H1 (cell line): Measurements from ENCODE around the gene SCARB2. TPM values are rescaled to one million over a fixed set of nuclear protein-coding genes. Genes with fewer than 3 reads are reported as not detected.

Experiments
- CTCF ChIA-PET: fragments of 300-600 bp; sonication (Branson Sonifier 250); formaldehyde crosslinking; loops from one replicate; lab custom pipeline; 2021; ENCODE audit not compliant: partially characterized antibody; lab: Charles Lee
- POLR2A ChIA-PET: fragments of 300-600 bp; sonication (Branson Sonifier 250); formaldehyde crosslinking; loops from one replicate; lab custom pipeline; 2021; ENCODE audit warnings: inconsistent platforms; ENCODE audit not compliant: partially characterized antibody; lab: Charles Lee
- DNase-seq, 2 experiments: peaks; one replicate each; pipeline versions ENCODE4 v3.0.0 to v3.0.0-alpha.2; 2010 to 2022; ENCODE audit warnings: low spot score in 2 of 2, low read depth in 1 of 2, mixed read lengths in 1 of 2
- FAIRE-seq: peaks from 2 replicates; lab custom pipeline; 2011; peaks lifted over from hg19 to GRCh38; lab: Jason Lieb, UNC
- H2AFZ ChIP-seq: 2 replicates; pipeline ENCODE4 v1.8.1; 2012; ENCODE audit warnings: low read length, inconsistent platforms
- H2AK5ac ChIP-seq: 2 replicates; pipeline ENCODE4 v1.6.1; 2013; ENCODE audit warnings: low read depth, low read length
- H2BK120ac ChIP-seq: replicated peaks from 2 replicates; pipeline ENCODE3; 2013; ENCODE audit warnings: low read depth, low read length, inconsistent platforms
- H2BK12ac ChIP-seq: 2 replicates; pipeline ENCODE4 v1.6.1; 2013; ENCODE audit warnings: low read depth, low read length
- H2BK15ac ChIP-seq: 2 replicates; pipeline ENCODE4 v1.6.1; 2013; ENCODE audit warnings: low read length
- H2BK20ac ChIP-seq: 2 replicates; pipeline ENCODE4 v1.6.1; 2013; ENCODE audit warnings: low read length
- H2BK5ac ChIP-seq: 2 replicates; pipeline ENCODE4 v1.6.1; 2013; ENCODE audit warnings: low read depth, low read length
- H3K14ac ChIP-seq: 2 replicates; pipeline ENCODE4 v1.6.1; 2013; ENCODE audit warnings: inconsistent platforms; ENCODE audit not compliant: insufficient read length
- H3K18ac ChIP-seq: 2 replicates; pipeline ENCODE4 v1.6.1; 2013; ENCODE audit warnings: low read length; ENCODE audit errors: extremely low read depth
- H3K23ac ChIP-seq: 2 replicates; pipeline ENCODE4 v1.6.1; 2013; ENCODE audit warnings: inconsistent platforms; ENCODE audit not compliant: insufficient read length
- H3K23me2 ChIP-seq: 2 replicates; pipeline ENCODE4 v1.6.1; 2013; ENCODE audit warnings: low read depth, low read length
- H3K27ac ChIP-seq: 2 replicates; pipeline ENCODE4 v1.6.1; 2011; ENCODE audit warnings: low read depth, low read length, inconsistent platforms
- H3K27me3 ChIP-seq, 4 experiments: replicated peaks in 1 of 4; 1 replicate in 1 of 4; 2 replicates in 3 of 4; pipeline versions ENCODE4 v1.6.1 to v1.8.1; 2011 to 2013; ENCODE audit warnings: low read length in 3 of 4, mild to moderate bottlenecking in 3 of 4, inconsistent platforms in 2 of 4, mixed read lengths in 2 of 4, moderate library complexity in 1 of 4; ENCODE audit not compliant: control insufficient read depth in 3 of 4, insufficient read depth in 3 of 4; ENCODE audit errors: extremely low read depth in 1 of 4
- H3K36me3 ChIP-seq, 4 experiments: 2 replicates each; pipeline versions ENCODE4 v1.6.1 to v1.8.1; 2011 to 2013; ENCODE audit warnings: mild to moderate bottlenecking in 4 of 4, low read length in 3 of 4, moderate library complexity in 2 of 4, control low read depth in 1 of 4, inconsistent platforms in 1 of 4; ENCODE audit not compliant: insufficient read depth in 4 of 4, control insufficient read depth in 2 of 4
- H3K4ac ChIP-seq: replicated peaks from 2 replicates; pipeline ENCODE3; 2013; ENCODE audit warnings: low read length, low read depth, mixed read lengths, inconsistent platforms; ENCODE audit not compliant: insufficient read length
- H3K4me1 ChIP-seq, 4 experiments: replicated peaks in 1 of 4; 1 replicate in 1 of 4; 2 replicates in 3 of 4; pipeline versions ENCODE4 v1.6.1 to v1.8.1; 2011 to 2013; ENCODE audit warnings: low read length in 3 of 4, inconsistent platforms in 2 of 4, mixed read lengths in 1 of 4; ENCODE audit not compliant: insufficient read depth in 4 of 4, control insufficient read depth in 3 of 4
- H3K4me2 ChIP-seq, 2 experiments: 2 replicates each; pipeline versions ENCODE4 v1.6.1 to v1.8.1; 2011 to 2013; ENCODE audit warnings: low read depth in 2 of 2, low read length in 2 of 2, control low read depth in 1 of 2, inconsistent platforms in 1 of 2, mild to moderate bottlenecking in 1 of 2; ENCODE audit not compliant: insufficient read depth in 1 of 2
- H3K4me3 ChIP-seq, 4 experiments: fragments of 200-600, 300-600 bp in 1 of 4; sonication (generic), shearing (Covaris generic), sonication (Bioruptor Twin) in 1 of 4; 2 replicates each; pipeline versions ENCODE4 v1.5.1 to v1.8.1; 2011 to 2016; ENCODE audit warnings: low read length in 4 of 4, low read depth in 3 of 4, control low read depth in 2 of 4, inconsistent platforms in 2 of 4, mild to moderate bottlenecking in 2 of 4, mixed read lengths in 1 of 4, moderate library complexity in 1 of 4; ENCODE audit not compliant: insufficient read depth in 2 of 4; ENCODE audit errors: extremely low read depth in 1 of 4
- H3K56ac ChIP-seq: replicated peaks from 2 replicates; pipeline ENCODE3; 2013; ENCODE audit warnings: low read depth, mild to moderate bottlenecking, mixed read lengths, low read length, inconsistent platforms; ENCODE audit not compliant: insufficient read length
- H3K79me1 ChIP-seq: 2 replicates; pipeline ENCODE4 v1.6.1; 2013; ENCODE audit warnings: low read depth, low read length, control low read depth
- H3K79me2 ChIP-seq, 2 experiments: 2 replicates each; pipeline versions ENCODE4 v1.6.1 to v1.8.1; 2012 to 2013; ENCODE audit warnings: low read length in 2 of 2, mild to moderate bottlenecking in 2 of 2, inconsistent platforms in 1 of 2; ENCODE audit not compliant: insufficient read depth in 2 of 2, control insufficient read depth in 1 of 2
- H3K9ac ChIP-seq, 4 experiments: replicated peaks in 1 of 4; 1 replicate in 1 of 4; 2 replicates in 3 of 4; pipeline versions ENCODE4 v1.6.1 to v1.8.1; 2011 to 2013; ENCODE audit warnings: low read depth in 3 of 4, low read length in 3 of 4, control low read depth in 2 of 4, mild to moderate bottlenecking in 2 of 4, moderate library complexity in 2 of 4, inconsistent platforms in 1 of 4; ENCODE audit errors: extremely low read depth in 1 of 4
- H3K9me3 ChIP-seq, 2 experiments: 2 replicates each; pipeline versions ENCODE4 v1.6.1 to v1.8.1; 2012 to 2013; ENCODE audit warnings: mild to moderate bottlenecking in 2 of 2, moderate library complexity in 2 of 2, control low read depth in 1 of 2, inconsistent platforms in 1 of 2, low read depth in 1 of 2, low read length in 1 of 2, mixed read lengths in 1 of 2; ENCODE audit not compliant: insufficient read depth in 2 of 2
- H4K20me1 ChIP-seq, 2 experiments: replicated peaks in 1 of 2; 2 replicates each; pipeline versions ENCODE3 to v1.8.1; 2011 to 2013; ENCODE audit warnings: inconsistent platforms in 2 of 2, low read length in 2 of 2, mild to moderate bottlenecking in 1 of 2; ENCODE audit not compliant: insufficient read depth in 2 of 2, control insufficient read depth in 1 of 2
- H4K5ac ChIP-seq: 2 replicates; pipeline ENCODE4 v1.6.1; 2013; ENCODE audit warnings: low read length, low read depth, mixed read lengths, inconsistent platforms; ENCODE audit not compliant: insufficient read length
- H4K8ac ChIP-seq: 2 replicates; pipeline ENCODE4 v1.8.0; 2013; ENCODE audit warnings: mild to moderate bottlenecking, moderate library complexity, low read length, inconsistent platforms; ENCODE audit not compliant: insufficient read depth; ENCODE audit errors: extremely low read depth
- H4K91ac ChIP-seq: replicated peaks from 2 replicates; pipeline ENCODE3; 2013; ENCODE audit warnings: low read length, mixed read lengths, inconsistent platforms; ENCODE audit not compliant: insufficient read length
- BRCA1 ChIP-seq: IDR thresholded peaks from 2 replicates; pipeline ENCODE4 v1.6.1; 2012; ENCODE audit warnings: low read depth, low read length, improper control_type of control experiment
- GTF2F1 ChIP-seq: IDR thresholded peaks from 2 replicates; pipeline ENCODE4 v1.6.1; 2012; ENCODE audit warnings: low read depth, low read length, improper control_type of control experiment, borderline replicate concordance
- SP2 ChIP-seq: IDR thresholded peaks from 2 replicates; pipeline ENCODE4 v1.6.1; 2012; ENCODE audit warnings: mild to moderate bottlenecking, low read length, inconsistent platforms
- SUZ12 ChIP-seq: fragments of 200-600 bp; sonication (generic); IDR thresholded peaks from 2 replicates; pipeline ENCODE4 v1.6.1; 2012; ENCODE audit warnings: mild to moderate bottlenecking, inconsistent platforms, low read length, moderate library complexity, mixed read lengths
- WGBS, 2 experiments: shearing (Covaris generic) in 1 of 2; methylation state at CpG; one replicate each; pipeline versions ENCODE4 v1.1.6 to v1.1.7; 2013 to 2015; ENCODE audit warnings: low lambda C conversion rate in 2 of 2, mixed read lengths in 2 of 2, inconsistent platforms in 1 of 2, low coverage in 1 of 2, missing lambda C conversion rate in 1 of 2; ENCODE audit not compliant: insufficient replicate concordance in 2 of 2, insufficient coverage in 1 of 2, insufficient read length in 1 of 2; ENCODE audit errors: extremely low coverage in 1 of 2, missing lambda C conversion rate in 1 of 2; 5-methylcytosine and 5-hydroxymethylcytosine counted together
- polyA plus RNA-seq, 7 experiments: library from polyadenylated mRNA; depleted of rRNA in 3 of 7; stranded (reverse) in 5 of 7; unstranded in 2 of 7; fragments of >200 nt in 5 of 7; fragments of 200-250 nt in 2 of 7; gene quantifications; 1 replicate in 5 of 7; 2 replicates in 1 of 7; 4 replicates in 1 of 7; pipeline versions ENCODE4 v1.2.1 to v1.2.3, GENCODE V29; 2011 to 2013; ENCODE audit warnings: missing spikeins in 2 of 7, mixed read lengths in 2 of 7
- total RNA-seq: library from RNA; stranded (reverse); fragmentation: NEBNext Ultra II Directional; extraction: Animal tissue kit (Norgen Biotek cat#: 25700); gene quantifications from 2 replicates; pipeline ENCODE4 v1.2.1, GENCODE V29; 2021

SCARB2 gene
- total and polyA plus RNA-seq, 2 of the 8 experiments (the other 6 are each of a cell fraction or from before 2014, with no cell fraction given), result 18.5 to 35.7 TPM

- H3K36me3 ChIP-seq, result peaks cover 5 to 84% (median 44%) of the 10 kb centered on the region in 4 experiments; a peak in 7 of 8 replicates
- H4K20me1 ChIP-seq, result no peaks in the 10 kb centered on the region
- H2BK15ac ChIP-seq, result no peak overlapping the region
- H3K4me2 ChIP-seq, result no peak overlapping the region
- no peak overlapping the region for H2BK120ac ChIP-seq
- 94% methylated on average over 5 of the region's 5 CpGs; no CpG with 5 or more reads in 1 of the 2 experiments for WGBS, 2 experiments
- H3K4me3 ChIP-seq, result no peak overlapping the region
- no peak overlapping the region for H3K14ac ChIP-seq
- H4K91ac ChIP-seq, result no peak overlapping the region
- no peak overlapping the region for H2BK20ac ChIP-seq
- no peak for DNase-seq
- no peak overlapping the region for H3K23ac ChIP-seq
- H3K79me1 ChIP-seq, result no peaks in the 10 kb centered on the region
- no peak overlapping the region for H2AFZ ChIP-seq
- no peak overlapping the region for H3K18ac ChIP-seq
- TF ChIP-seq GTF2F1 (no peak), BRCA1 (no peak), SUZ12 (no peak), SP2 (no peak)
- ChIA-PET POLR2A (interaction anchor here (0.6 kb wide), 1 partner anchor 17 kb away, joined by 3 read pairs; no protein-coding TSS in a partner anchor), CTCF (interaction anchor here (0.7 kb wide), 1 partner anchor 76 kb away, joined by 3 read pairs; no protein-coding TSS in a partner anchor)
- H3K27me3 ChIP-seq, result no peaks in the 10 kb centered on the region
- no peak overlapping the region for H3K56ac ChIP-seq
- no peak overlapping the region for H3K27ac ChIP-seq
- H2BK5ac ChIP-seq, result no peak overlapping the region
- H3K79me2 ChIP-seq, result no peaks in the 10 kb centered on the region
- H3K9ac ChIP-seq, result no peak overlapping the region
- no peak overlapping the region for H2BK12ac ChIP-seq
- H4K8ac ChIP-seq, result no peak overlapping the region
- H4K5ac ChIP-seq, result no peak overlapping the region
- H2AK5ac ChIP-seq, result no peak overlapping the region
- FAIRE-seq, result no peak
- H3K23me2 ChIP-seq, result no peaks in the 10 kb centered on the region
- no peaks in the 10 kb centered on the region; a peak in 1 of 4 replicates for H3K9me3 ChIP-seq
- H3K4ac ChIP-seq, result no peak overlapping the region
- no peaks in the 10 kb centered on the region for H3K4me1 ChIP-seq
Measured at GRCh38 chr4:76117536-76117935, 96.1 kb downstream of the SCARB2 start.
